WTC11 (cell line): ENCODE results near the gene SLIT3.

Source experiments
- CREB1 ChIP-seq: sonication (generic); formaldehyde crosslinking; IDR thresholded peaks from 2 replicates; pipeline ENCODE4 v1.8.0; 2023; ENCODE audit warnings: mild to moderate bottlenecking, missing genetic modification reagents
- CTCF ChIP-seq: fragments of 200-600 bp; IDR thresholded peaks from 2 replicates; pipeline ENCODE4 v1.8.0; 2022; ENCODE audit warnings: antibody characterized with exemption
- ESRRA ChIP-seq: sonication (generic); formaldehyde crosslinking; IDR thresholded peaks from 2 replicates; pipeline ENCODE4 v1.8.1; 2022; ENCODE audit warnings: mild to moderate bottlenecking, missing genetic modification reagents, borderline replicate concordance
- IRF2 ChIP-seq: sonication (generic); formaldehyde crosslinking; IDR thresholded peaks from 2 replicates; pipeline ENCODE4 v1.8.0; 2022; ENCODE audit warnings: low read depth, missing genetic modification reagents, borderline replicate concordance
- NR2C2 ChIP-seq: sonication (generic); formaldehyde crosslinking; IDR thresholded peaks from 2 replicates; pipeline ENCODE4 v1.8.0; 2022; ENCODE audit warnings: mild to moderate bottlenecking, missing genetic modification reagents
- SMAD3 ChIP-seq: sonication (generic); formaldehyde crosslinking; IDR thresholded peaks from 2 replicates; pipeline ENCODE4 v1.8.0; 2022; ENCODE audit warnings: missing genetic modification reagents, mild to moderate bottlenecking, borderline replicate concordance
- SP1 ChIP-seq: sonication (generic); formaldehyde crosslinking; conservative IDR thresholded peaks from 2 replicates; pipeline ENCODE4 v1.8.1; 2022; ENCODE audit warnings: missing genetic modification reagents
- ZBTB21 ChIP-seq: sonication (generic); formaldehyde crosslinking; IDR thresholded peaks from 2 replicates; pipeline ENCODE4 v1.8.1; 2023; ENCODE audit warnings: mild to moderate bottlenecking, missing genetic modification reagents, borderline replicate concordance
- ZNF532 ChIP-seq: fragments of 250-450 bp; sonication (Bioruptor Pico); IDR thresholded peaks from 2 replicates; pipeline ENCODE4 v1.9.0; 2021; ENCODE audit warnings: mild to moderate bottlenecking, borderline replicate concordance

- TF ChIP-seq IRF2 (CRISPR knock-in tag), result no peak
- no peak for TF ChIP-seq CTCF
- no peak for TF ChIP-seq NR2C2
- no peak for TF ChIP-seq ZNF532 (CRISPR knock-in tag)
- no peak for TF ChIP-seq CREB1 (CRISPR knock-in tag)
- TF ChIP-seq ESRRA (CRISPR knock-in tag), result no peak
- no peak for TF ChIP-seq ZBTB21 (CRISPR knock-in tag)
- TF ChIP-seq SP1 (CRISPR knock-in tag), result no peak
- TF ChIP-seq SMAD3, result no peak
Observed at GRCh38 chr5:169063316-169063953, 237.5 kb downstream of the SLIT3 start.
